GM20431 (cell line): Measurements from ENCODE around the gene CDC42EP3.

Experiments
- in situ Hi-C: fragments of 300-500 bp; cut with MseI, MboI; formaldehyde crosslinking; loops from one replicate; pipeline ENCODE4 v1.15.0; 2020; ENCODE audit warnings: low sequenced_read_pairs; ENCODE audit not compliant: unreplicated experiment

The CDC42EP3 gene

GRCh38 chr2:37683921-37684780 is 12.7 kb upstream of the CDC42EP3 start:
- in situ Hi-C loops = no loop called here

GRCh38 chr2:37683241-37683640 is 11.8 kb upstream of the CDC42EP3 start:
- in situ Hi-C loops = no loop called here

GRCh38 chr2:37682473-37682872 is 11.0 kb upstream of the CDC42EP3 start:
- in situ Hi-C loops = no loop called here

GRCh38 chr2:37681587-37681986 is 10.1 kb upstream of the CDC42EP3 start:
- in situ Hi-C loops = no loop called here

- in situ Hi-C loops = no loop called here
These were observed 7.7 kb upstream of the CDC42EP3 start for GRCh38 chr2:37679072-37679695.

- in situ Hi-C loops = no loop called here
These were observed 4.8 kb upstream of the CDC42EP3 start for GRCh38 chr2:37676274-37676673.

- in situ Hi-C loops = no loop called here
These were observed 3.5 kb upstream of the CDC42EP3 start for GRCh38 chr2:37674946-37675345.

- in situ Hi-C loops = no loop called here
These were observed 1.4 kb upstream of the CDC42EP3 start for GRCh38 chr2:37672870-37673184.

GRCh38 chr2:37672104-37672869 is 845 bp upstream of the CDC42EP3 start:
- in situ Hi-C loops = no loop called here

GRCh38 chr2:37671816-37672103 is 318 bp upstream of the CDC42EP3 start:
- in situ Hi-C loops = no loop called here

GRCh38 chr2:37670378-37671008 is 949 bp downstream of the CDC42EP3 start:
- in situ Hi-C loops = no loop called here

GRCh38 chr2:37669446-37669845 is 2.0 kb downstream of the CDC42EP3 start:
- in situ Hi-C loops = no loop called here

- in situ Hi-C loops = no loop called here
These were observed 3.7 kb downstream of the CDC42EP3 start for GRCh38 chr2:37667704-37668103.

- in situ Hi-C loops = no loop called here
These were observed 4.7 kb downstream of the CDC42EP3 start for GRCh38 chr2:37666772-37667171.

GRCh38 chr2:37665604-37666362 is 5.7 kb downstream of the CDC42EP3 start:
- in situ Hi-C loops = no loop called here

GRCh38 chr2:37665043-37665442 is 6.4 kb downstream of the CDC42EP3 start:
- in situ Hi-C loops = no loop called here

- in situ Hi-C loops = no loop called here
These were observed 7.2 kb downstream of the CDC42EP3 start for GRCh38 chr2:37664231-37664643.

- in situ Hi-C loops = no loop called here
These were observed 8.1 kb downstream of the CDC42EP3 start for GRCh38 chr2:37663390-37663789.

GRCh38 chr2:37659723-37660122 is 11.7 kb downstream of the CDC42EP3 start:
- in situ Hi-C loops = no loop called here

- in situ Hi-C loops = no loop called here
These were observed 12.8 kb downstream of the CDC42EP3 start for GRCh38 chr2:37658682-37659081.
